ENCODE data around the gene MRRF.

- TF ChIP-seq CTCF (IDR thresholded peaks at IDR 0.05): no peak
- TF ChIP-seq POLR2A (IDR thresholded peaks at IDR 0.05): no peak
Measured at GRCh38 chr9:122374885-122375420, 110.3 kb downstream of the MRRF start.

Measured in stomach (tissue), 4 donors.